D721Med (cell line): ENCODE data around the gene EYS.
"Not testable (repeated sequence)": the region's sequence is repeated elsewhere in the genome, so short reads cannot be mapped to it uniquely, and the experiment has no call there.

Experiments used
- DNase-seq: peaks from one replicate; pipeline ENCODE4 v3.0.0; 2011; ENCODE audit warnings: low spot score; ENCODE audit not compliant: insufficient read length
- FAIRE-seq: peaks from 2 replicates; lab custom pipeline; 2011; peaks lifted over from hg19 to GRCh38; lab: Jason Lieb, UNC
- CTCF ChIP-seq: IDR thresholded peaks from 2 replicates; pipeline ENCODE4 v1.5.1; 2012; ENCODE audit warnings: mild to moderate bottlenecking, control low read depth; ENCODE audit not compliant: insufficient read depth; ENCODE audit errors: missing control alignments

Gene EYS

GRCh38 chr6:63773200-63773599 is 1933.8 kb downstream of the EYS start:
- DNase-seq (no peak), FAIRE-seq (no peak)
- no peak for TF ChIP-seq CTCF

GRCh38 chr6:63765828-63766227 is 1941.2 kb downstream of the EYS start:
- FAIRE-seq (no peak), DNase-seq (no peak)
- TF ChIP-seq CTCF: no peak

- DNase-seq: no peak
- FAIRE-seq: no peak
- peak; percentile 57 for TF ChIP-seq CTCF
Measured at GRCh38 chr6:63764318-63764916, 1942.6 kb downstream of the EYS start.

- DNase-seq (no peak), FAIRE-seq (no peak)
- TF ChIP-seq CTCF: no peak
Measured at GRCh38 chr6:63760199-63760598, 1946.8 kb downstream of the EYS start.

GRCh38 chr6:63759605-63760105 is 1947.4 kb downstream of the EYS start:
- TF ChIP-seq CTCF: no peak
- FAIRE-seq (no peak), DNase-seq (no peak)

GRCh38 chr6:63757826-63758225 is 1949.2 kb downstream of the EYS start:
- TF ChIP-seq CTCF: no peak
- FAIRE-seq (no peak), DNase-seq (no peak)

- DNase-seq, FAIRE-seq: not testable (repeated sequence)
Measured at GRCh38 chr6:63757275-63757674, 1949.8 kb downstream of the EYS start.
